GM11168 (cell line): ENCODE data around the gene FLT3LG.

Source experiments
- in situ Hi-C: fragments of 300-500 bp; cut with MboI; formaldehyde crosslinking; loops from one replicate; pipeline ENCODE4 v1.12.0; 2022; ENCODE audit warnings: low sequenced_read_pairs; ENCODE audit not compliant: unreplicated experiment

The FLT3LG gene

DNA sequence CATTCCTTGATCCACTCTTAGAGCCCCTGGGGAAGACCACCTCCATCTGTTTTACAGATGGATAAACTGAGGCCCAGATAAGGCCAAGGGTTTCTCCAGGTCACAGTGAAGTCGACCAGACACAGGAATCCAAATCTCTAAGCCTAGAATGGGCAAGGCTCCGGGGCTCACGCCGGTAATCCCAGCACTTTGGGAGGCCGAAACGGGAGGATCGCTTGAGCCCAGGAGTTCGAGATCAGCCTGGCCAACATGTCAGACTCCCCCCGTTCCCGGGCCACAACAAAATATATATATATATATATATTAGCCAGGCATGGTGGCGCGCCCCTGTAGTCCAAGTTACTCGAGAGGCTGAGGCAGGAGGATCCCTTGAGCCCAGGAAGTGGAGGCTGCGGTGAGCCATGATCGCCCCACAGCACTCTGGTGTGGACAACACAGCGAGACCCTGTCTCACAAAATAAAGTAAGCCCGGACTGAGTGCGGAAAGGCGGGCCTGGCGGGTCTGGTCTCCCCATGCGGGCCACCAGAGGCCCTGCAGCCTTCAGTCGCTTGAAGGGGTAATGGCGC, 12.8 kb downstream of the FLT3LG start:
- in situ Hi-C loops = no loop called here

DNA sequence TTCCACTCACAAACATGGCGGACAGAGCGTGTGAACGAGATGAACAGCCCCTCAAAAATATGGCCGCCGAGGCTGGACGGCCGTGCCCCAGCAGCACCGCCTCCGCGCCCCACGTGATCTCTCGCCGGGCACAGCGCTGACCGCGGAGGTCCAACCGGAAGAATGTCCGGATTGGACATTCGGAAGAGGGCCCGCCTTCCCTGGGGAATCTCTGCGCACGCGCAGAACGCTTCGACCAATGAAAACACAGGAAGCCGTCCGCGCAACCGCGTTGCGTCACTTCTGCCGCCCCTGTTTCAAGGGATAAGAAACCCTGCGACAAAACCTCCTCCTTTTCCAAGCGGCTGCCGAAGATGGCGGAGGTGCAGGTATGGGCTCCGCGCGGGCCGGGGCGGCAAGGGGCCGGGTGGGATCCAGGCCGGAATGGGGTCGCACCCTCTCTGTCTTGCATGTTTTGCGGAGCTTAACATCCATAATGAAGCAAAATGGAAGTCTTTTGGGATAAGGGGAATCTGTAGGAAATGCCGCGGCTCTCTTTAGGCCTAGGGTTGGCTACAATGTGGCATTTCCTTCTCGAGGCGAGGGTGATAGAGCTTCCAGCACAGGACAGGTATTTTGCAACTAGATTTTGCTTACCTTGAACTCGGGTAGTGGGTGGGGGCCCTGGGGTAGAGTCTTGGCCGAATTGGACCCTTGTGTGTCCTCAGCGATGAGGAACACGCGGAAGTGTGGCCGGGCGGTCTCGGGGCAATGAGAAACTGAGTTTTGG, 13.4 kb downstream of the FLT3LG start, which contains the start of gene RPL13A:
Gene RPL13A, plus strand, starts transcription at position 332 of the 769 bp plus-strand sequence. Its CDS starts 22 bp downstream, at position 354.
- in situ Hi-C loops = no loop called here

DNA sequence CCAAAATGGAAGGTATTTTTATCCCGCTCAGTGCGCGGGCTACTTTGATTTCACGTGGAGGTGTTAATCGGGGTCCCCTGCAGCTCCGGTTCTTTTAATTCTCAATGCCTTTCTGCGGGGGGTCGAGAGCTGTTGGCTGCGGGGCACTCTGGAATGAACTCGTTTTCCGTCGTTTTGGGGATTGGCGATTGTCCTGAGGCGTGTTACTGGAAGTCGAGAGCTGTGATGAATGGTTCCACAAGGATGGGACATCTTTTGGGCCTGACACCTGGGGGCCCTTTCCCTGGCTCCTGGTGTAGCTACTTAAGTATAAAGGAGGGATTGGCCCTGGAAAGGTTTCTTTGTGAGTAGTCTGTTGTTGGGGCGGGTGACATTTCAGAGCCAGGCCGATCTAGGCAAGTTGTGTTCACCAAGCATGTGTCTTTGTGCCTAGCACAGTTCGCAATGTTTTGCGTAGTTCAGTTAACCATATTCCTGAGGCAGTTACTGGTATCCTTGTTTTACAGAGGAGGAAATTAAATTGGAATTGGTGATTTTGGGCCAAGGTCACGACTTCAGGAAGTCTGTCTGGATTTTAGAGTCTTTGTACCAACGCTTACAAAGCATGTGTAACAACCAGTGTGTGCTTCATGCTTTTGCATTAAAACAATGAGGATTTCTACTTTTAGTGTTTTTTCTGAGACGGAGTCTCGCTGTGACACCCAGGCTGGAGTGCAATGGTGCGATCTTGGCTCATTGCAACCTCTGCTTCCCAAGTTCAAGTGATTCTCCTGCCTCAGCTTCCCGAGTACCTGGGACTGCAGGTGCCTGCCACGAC, 14.2 kb downstream of the FLT3LG start:
- in situ Hi-C loops = no loop called here

DNA sequence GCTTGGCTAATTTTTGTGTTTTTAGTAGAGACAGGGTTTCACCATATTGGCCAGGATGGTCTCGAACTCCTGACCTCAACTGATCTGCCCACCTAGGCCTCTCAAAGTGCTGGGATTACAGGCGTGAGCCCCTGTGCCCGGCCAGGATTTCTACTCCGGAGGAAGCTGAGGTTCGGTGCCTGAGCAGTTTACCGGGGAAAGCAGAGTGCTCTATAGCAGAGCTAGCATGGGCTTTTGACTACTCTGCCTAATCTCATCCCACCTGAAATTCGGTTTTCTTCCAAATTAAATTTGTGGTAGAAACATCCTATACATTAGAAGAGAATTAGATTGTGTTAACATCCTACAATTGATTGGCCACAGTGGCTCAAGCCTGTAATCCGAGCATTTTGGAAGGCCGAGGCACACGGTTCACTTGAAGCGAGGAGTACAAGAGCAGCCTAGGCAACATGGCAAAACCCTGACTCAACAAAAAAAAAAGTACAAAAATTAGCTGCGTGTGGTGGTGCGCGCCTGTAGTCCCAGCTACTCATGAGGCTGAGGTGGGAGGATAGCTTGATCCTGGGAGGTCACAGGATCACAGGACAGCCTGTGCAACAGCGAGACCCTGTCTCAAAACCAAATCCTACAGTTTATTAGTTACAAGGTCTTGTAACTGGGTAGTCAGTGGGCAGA, 15.0 kb downstream of the FLT3LG start:
- in situ Hi-C loops = no loop called here

DNA sequence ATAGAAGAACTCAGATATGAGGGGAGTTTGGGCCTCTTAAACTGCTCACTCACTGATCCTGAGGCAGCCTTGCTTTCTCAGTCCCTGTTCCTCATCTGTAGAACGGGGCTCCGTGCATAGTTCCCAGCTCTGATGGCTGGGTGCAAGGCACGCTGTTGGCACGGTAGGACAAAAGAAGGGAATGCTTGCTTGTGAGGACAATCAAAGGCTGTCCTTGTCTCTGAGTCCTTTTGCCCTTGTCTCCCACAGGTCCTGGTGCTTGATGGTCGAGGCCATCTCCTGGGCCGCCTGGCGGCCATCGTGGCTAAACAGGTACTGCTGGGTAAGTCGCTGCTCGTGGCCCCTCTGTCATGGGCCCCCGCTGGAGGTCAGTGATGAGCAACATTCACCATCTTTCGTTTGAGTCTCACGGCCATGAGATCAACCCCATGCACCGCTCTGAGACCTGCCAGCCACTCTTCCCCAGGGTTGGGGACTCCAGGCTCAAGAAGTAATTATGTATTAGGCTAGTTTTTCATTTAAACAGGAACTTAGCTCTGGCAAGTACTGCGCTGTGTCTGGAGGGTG, 15.7 kb downstream of the FLT3LG start:
- in situ Hi-C loops = no loop called here

DNA sequence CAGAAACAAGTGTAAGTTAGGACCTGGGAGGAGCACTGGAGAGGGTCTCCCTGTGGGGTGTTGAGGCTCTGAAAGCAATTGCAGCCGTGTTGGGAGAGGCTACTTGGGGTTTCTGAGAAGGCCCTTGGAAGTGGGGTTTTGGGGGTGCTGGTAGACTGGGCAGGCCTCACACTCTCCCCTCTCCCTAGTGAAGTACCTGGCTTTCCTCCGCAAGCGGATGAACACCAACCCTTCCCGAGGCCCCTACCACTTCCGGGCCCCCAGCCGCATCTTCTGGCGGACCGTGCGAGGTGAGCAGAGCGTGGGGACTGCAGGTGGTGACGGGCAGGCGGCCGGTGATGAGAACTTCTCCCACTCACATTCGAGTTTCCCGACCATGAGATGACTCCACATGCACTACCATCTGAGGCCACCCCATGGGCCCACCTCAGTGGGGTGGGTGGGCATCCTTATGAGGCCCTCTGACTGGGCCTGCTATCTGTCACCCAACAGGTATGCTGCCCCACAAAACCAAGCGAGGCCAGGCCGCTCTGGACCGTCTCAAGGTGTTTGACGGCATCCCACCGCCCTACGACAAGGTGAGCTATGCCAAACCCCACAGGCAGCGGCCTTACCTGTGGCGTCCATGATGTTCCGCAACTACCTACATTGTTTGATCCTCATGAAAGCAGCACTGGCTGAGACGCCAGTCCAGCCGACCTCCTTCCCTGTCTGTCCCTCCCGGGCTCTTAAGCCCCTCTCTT, 16.4 kb downstream of the FLT3LG start:
- in situ Hi-C loops = no loop called here

DNA sequence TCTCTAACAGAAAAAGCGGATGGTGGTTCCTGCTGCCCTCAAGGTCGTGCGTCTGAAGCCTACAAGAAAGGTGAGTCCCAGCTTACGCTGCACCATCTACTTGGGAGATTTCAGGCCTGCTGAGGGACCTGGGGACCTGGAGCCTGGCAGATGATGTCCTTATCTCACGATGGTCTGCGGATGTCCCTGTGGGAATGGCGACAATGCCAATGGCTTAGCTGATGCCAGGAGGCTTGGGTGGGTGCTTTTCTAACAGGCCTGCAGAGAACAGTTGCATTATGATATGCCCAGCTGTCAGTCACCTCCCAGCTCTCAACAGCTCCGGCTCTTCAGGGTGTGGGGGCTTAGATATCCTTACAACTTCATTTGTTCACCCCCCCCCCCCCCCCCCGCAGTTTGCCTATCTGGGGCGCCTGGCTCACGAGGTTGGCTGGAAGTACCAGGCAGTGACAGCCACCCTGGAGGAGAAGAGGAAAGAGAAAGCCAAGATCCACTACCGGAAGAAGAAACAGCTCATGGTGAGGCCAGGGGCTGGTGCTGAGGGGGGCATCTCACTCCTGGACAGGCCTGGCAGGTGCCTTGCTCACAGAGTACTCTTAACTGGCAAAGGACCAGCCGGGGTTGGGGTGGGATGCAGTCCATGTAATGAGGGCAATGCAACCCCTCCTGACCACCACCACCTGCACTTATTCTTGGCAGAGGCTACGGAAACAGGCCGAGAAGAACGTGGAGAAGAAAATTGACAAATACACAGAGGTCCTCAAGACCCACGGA, 17.2 kb downstream of the FLT3LG start:
- in situ Hi-C loops = no loop called here

DNA sequence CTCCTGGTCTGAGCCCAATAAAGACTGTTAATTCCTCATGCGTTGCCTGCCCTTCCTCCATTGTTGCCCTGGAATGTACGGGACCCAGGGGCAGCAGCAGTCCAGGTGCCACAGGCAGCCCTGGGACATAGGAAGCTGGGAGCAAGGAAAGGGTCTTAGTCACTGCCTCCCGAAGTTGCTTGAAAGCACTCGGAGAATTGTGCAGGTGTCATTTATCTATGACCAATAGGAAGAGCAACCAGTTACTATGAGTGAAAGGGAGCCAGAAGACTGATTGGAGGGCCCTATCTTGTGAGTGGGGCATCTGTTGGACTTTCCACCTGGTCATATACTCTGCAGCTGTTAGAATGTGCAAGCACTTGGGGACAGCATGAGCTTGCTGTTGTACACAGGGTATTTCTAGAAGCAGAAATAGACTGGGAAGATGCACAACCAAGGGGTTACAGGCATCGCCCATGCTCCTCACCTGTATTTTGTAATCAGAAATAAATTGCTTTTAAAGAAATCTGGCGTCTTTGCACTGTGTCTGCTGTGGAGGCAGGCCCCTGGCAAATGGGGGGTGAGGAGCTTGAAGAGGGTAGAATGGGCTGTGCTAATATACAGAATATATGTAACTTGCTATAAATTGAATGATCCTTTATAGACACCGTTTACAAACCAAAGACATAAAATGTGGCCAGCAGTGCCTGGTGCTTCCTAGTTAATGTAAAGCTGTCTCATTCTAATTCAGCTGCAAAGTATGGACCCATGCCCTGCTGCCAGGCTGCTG, 18.0 kb downstream of the FLT3LG start:
- in situ Hi-C loops = no loop called here

DNA sequence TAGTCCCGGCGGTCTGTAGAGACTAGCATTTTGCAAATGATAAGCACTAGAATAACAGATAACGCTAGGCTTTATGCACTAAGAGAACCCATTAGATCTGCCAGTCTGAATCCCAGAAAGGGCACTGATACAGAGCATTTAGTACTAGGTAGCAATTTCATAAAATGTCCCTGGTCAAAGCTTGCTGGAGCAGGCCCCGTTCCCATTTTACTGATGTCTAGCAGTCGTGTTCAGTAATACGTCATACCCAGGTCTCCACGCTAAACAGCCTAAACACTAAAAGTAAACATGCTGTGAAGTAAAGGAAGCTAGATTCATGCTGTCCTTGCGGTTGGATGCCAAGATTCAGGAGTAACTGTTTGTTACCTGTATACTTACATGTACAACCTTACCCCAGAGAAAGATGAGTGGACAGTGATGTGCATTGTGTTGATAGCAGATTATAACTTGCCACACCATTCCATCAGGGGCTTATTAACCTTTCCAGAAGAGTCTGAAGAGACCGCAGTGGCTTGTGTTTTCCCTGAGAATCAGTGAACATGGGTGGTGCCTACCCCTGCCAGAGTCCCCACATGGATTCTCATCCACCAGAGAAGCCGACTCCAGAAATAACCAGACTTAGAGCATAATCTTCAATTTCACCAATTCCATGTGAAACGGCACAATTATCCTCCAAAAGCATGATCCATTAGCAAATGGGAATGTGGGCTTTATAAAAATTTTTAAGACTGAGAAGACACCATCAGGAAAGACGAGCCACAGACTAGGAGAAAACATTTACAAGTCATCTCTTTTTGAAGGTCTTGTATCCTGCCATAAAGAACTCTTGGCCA, 18.8 kb downstream of the FLT3LG start:
- in situ Hi-C loops = no loop called here

DNA sequence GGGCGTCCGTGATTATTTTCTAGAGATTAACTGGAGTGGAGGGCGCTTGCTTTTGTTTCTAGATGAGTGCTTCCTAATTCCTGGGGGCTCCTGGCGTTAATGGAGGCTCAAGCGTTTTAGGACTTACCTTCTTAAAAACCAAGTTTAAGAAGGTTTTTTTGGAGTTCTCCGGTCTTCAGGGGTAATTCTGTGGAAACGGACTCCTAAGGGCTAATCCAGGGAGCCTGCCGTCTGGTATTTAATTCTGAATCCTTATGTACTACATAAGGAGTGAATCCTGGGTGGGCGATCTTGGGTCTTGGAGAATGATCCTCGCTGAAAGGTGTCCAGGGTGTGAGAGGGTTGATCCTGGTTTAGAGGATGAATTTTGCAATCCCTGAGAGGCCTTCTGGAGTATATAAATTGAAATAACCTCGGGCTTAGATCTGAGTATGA, 22.6 kb downstream of the FLT3LG start:
- in situ Hi-C loops = no loop called here

DNA sequence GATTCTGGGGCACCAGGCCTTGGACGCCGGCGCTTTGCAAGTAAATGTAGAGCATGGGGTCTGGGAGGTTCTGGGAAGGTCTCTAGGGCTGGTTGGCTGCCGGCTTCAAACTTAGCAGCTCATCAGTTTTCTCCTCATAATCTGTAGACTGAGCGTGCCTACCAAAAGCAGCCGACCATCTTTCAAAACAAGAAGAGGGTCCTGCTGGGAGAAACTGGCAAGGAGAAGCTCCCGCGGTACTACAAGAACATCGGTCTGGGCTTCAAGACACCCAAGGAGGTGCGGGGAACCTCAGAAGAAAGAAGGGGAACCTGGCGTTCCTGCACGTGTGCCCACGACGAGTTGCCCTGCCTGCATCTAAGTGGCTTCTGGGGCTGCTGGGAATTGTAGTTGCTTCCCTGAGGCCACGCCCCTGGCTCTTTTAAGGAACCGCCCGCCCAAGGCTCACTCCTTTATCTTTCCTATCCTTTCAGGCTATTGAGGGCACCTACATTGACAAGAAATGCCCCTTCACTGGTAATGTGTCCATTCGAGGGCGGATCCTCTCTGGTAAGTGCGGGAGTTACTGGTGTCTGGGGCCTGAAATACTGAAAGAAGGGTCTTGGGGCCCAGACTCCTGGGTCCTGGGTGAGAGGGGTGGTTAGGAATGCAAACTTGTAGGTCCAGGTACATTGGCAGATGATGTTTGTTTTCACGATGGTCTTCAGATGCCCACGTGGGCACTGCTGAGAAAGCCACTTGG, 23.2 kb downstream of the FLT3LG start:
- in situ Hi-C loops = no loop called here

DNA sequence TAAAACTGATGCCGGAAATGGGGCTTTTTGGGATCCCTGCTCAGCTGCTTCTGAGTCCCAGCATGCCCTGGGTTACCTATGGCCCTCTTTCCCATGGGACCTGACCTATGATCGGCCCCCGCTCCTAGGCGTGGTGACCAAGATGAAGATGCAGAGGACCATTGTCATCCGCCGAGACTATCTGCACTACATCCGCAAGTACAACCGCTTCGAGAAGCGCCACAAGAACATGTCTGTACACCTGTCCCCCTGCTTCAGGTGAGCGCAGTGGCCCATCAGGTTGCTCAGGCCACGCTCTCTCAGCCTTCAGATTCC, 23.7 kb downstream of the FLT3LG start:
- in situ Hi-C loops = no loop called here

DNA sequence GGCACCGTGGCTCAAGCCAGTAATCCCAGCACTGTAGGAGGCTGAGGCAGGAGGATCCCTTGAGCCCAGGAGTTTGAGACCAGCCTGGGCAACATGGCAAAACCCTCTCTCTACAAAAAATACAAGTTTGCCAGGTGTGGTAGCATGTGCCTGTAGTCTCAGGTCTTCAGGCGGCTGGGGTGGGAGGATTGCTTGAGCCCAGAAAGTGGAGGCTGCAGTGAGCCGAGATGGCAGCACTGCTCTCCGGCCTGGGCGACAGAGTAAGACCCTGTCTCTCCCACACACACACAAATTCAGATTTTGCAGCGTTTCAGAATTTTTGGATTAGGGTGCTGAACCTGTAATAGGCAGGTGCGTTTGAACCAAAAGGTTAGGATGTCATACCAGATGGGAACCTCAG, 24.5 kb downstream of the FLT3LG start:
- in situ Hi-C loops = no loop called here

DNA sequence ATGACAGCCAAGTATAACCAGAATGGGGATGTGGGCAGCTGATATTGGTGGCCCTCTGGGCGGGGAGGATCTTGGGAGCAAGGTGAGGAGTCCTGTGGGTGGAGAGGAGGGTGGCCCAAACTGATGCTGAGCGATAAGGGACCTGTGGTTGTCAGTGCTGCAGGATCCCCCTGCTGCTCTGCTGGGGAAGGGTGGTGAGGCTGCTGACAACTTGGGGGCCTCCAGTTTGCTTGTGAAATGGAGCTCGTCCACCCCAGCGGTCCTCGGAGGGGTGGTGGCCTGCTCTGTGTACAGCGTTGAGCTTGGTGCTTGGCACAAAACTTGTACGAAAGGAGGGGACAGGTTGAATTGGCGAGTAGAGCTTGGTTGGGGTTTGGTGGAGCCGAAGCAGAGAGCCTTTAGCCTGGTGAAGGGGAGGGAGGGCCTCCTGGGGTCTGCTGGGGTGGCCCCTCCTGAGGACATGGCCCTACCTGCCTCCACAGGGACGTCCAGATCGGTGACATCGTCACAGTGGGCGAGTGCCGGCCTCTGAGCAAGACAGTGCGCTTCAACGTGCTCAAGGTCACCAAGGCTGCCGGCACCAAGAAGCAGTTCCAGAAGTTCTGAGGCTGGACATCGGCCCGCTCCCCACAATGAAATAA, 25.1 kb downstream of the FLT3LG start:
- in situ Hi-C loops = no loop called here

DNA sequence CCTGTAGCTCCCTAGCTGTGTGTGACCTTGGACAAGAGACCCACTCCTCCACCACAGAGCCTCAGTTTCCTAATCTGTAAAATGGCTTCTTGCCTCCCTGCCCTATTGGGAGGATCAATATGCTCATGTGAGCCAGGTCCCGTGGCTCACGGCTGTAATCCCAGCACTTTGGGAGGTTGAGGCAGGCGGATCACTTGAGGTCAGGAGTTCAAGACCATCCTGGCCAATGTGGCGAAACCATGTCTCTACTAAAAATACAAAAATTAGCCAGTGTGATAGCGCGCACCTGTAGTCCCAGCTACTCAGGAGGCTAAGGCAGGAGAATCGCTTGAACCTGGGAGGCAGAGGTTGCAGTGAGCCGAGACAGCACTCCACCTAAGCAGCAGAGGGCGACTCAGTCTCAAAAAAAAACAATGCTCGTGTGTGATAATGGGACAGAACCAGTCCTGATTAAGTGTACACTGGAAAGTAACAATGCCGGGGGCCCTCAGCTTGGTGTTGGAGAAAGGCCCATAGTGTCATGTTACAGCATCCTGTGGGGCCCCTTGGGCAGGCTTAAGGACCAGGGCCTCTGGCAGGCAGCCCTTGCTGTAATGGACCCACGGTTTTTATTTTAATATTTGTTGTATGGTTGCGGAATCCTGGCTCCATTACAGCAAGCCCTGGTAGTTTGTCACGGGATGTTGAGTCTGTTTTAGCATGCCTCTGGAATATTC, 29.0 kb downstream of the FLT3LG start:
- in situ Hi-C loops = no loop called here

DNA sequence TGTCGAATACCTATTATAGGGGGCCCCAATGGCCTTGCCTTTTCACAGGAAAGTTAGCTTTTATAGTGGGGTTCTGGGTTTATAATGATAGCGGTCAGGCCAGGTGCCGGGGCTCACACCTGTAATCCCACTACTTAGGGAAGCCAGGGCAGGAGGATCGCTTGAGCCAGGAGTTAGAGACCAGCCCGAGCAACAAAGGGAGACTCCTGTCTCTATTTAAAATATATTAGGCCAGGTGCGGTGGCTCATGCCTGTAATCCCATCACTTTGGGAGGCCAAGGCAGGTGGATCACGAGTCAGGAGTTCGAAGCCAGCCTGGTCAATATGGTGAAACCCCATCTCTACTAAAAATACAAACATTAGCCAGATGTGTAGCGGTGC, 29.6 kb downstream of the FLT3LG start:
- in situ Hi-C loops = no loop called here
